Breast epithelium (tissue), 4 donors: ENCODE data around the gene WDR54. TPM values are rescaled to one million over a fixed set of nuclear protein-coding genes. Genes with fewer than 3 reads are reported as not detected.
A peak's percentile ranks its signal among the peaks of the same experiment; 100 is the strongest.

Source experiments
- DNase-seq, 2 donors: peaks; one replicate each; pipeline ENCODE4 v3.0.0-alpha.2; 2019; ENCODE audit warnings: low spot score in 2 of 2
- H3K27ac ChIP-seq, 2 donors: fragments of 200-600 bp; sonication (generic) in 1 of 2; one replicate each; pipeline ENCODE4 v1.5.1; 2016 to 2019; ENCODE audit warnings: mild to moderate bottlenecking in 1 of 2
- H3K27me3 ChIP-seq, 2 donors: fragments of 200-600 bp; sonication (generic) in 1 of 2; one replicate each; pipeline versions ENCODE4 v1.5.1 to v1.6.0; 2017 to 2019; ENCODE audit warnings: control low read depth in 1 of 2, mild to moderate bottlenecking in 1 of 2
- H3K36me3 ChIP-seq: fragments of 200-600 bp; one replicate; pipeline ENCODE4 v1.5.1; 2019
- H3K4me1 ChIP-seq, 2 donors: fragments of 200-600 bp; sonication (generic); one replicate each; pipeline ENCODE4 v1.5.1; 2016 to 2019; ENCODE audit warnings: control low read depth in 1 of 2
- H3K4me3 ChIP-seq, 3 donors: fragments of 200-600 bp; sonication (generic); 1 replicate in 2 of 3; 2 replicates in 1 of 3; pipeline ENCODE4 v1.5.1; 2016 to 2019; ENCODE audit warnings: mild to moderate bottlenecking in 3 of 3, moderate library complexity in 2 of 3
- H3K9me3 ChIP-seq, 2 donors: fragments of 200-600 bp; sonication (generic) in 1 of 2; one replicate each; pipeline ENCODE4 v1.5.1; 2016 to 2019; ENCODE audit warnings: control low read depth in 1 of 2
- CTCF ChIP-seq, 3 donors: fragments of 450-650 bp; IDR thresholded peaks; one replicate each; pipeline ENCODE4 v1.5.1; 2016 to 2017; ENCODE audit warnings: antibody characterized with exemption in 3 of 3, mild to moderate bottlenecking in 3 of 3, moderate library complexity in 3 of 3
- POLR2A ChIP-seq: fragments of 450-650 bp; IDR thresholded peaks from one replicate; pipeline ENCODE4 v1.6.1; 2016; ENCODE audit warnings: antibody characterized with exemption, mild to moderate bottlenecking, moderate library complexity
- POLR2AphosphoS5 ChIP-seq, 3 donors: sonication (generic); formaldehyde crosslinking; IDR thresholded peaks; one replicate each; pipeline ENCODE4 v1.6.1; 2017; ENCODE audit warnings: antibody characterized with exemption in 3 of 3
- intact Hi-C: fragments of 100-400 bp; cut with DNase I; formaldehyde crosslinking; loops from one replicate; pipeline ENCODE4 v1.15.1; 2023; ENCODE audit warnings: low total_unique reads
- total RNA-seq, 3 donors: library from RNA; depleted of rRNA; stranded (reverse); fragments of >200 nt; gene quantifications; one replicate each; pipeline ENCODE4 v1.1.0, GENCODE V29; 2016

Gene WDR54
- total RNA-seq, 3 donors from 2014 or later, result 6.7 to 13.1 (median 9.4) TPM

- no peak overlapping the region for H3K4me3 ChIP-seq
- DNase-seq, result no peak
- H3K9me3 ChIP-seq, result no peaks in the 10 kb centered on the region
- peak overlapping the region in 1 of 2 donors; percentile 7 for H3K27ac ChIP-seq
- H3K27me3 ChIP-seq, result no peaks in the 10 kb centered on the region
- H3K4me1 ChIP-seq, result no peaks in the 10 kb centered on the region
- no peaks in the 10 kb centered on the region for H3K36me3 ChIP-seq
- intact Hi-C loops, result no loop called here
- TF ChIP-seq POLR2AphosphoS5 (IDR thresholded peaks at IDR 0.05) (no peak), CTCF (IDR thresholded peaks at IDR 0.05) (no peak), POLR2A (no peak)
Observed at GRCh38 chr2:74423231-74424095, 1.9 kb downstream of the WDR54 start.

- no peaks in the 10 kb centered on the region for H3K36me3 ChIP-seq
- H3K27ac ChIP-seq, result peak overlapping the region in 1 of 2 donors; percentile 7
- DNase-seq, result no peak
- no peaks in the 10 kb centered on the region for H3K4me1 ChIP-seq
- TF ChIP-seq POLR2AphosphoS5 (IDR thresholded peaks at IDR 0.05), result no peak
- no peak for TF ChIP-seq CTCF (IDR thresholded peaks at IDR 0.05)
- TF ChIP-seq POLR2A, result no peak
- intact Hi-C loops, result no loop called here
- H3K27me3 ChIP-seq, result no peaks in the 10 kb centered on the region
- H3K4me3 ChIP-seq, result no peak overlapping the region
- H3K9me3 ChIP-seq, result no peaks in the 10 kb centered on the region
Observed at GRCh38 chr2:74424139-74424992, 2.8 kb downstream of the WDR54 start.

GRCh38 chr2:74424995-74425406 is 3.5 kb downstream of the WDR54 start:
- Histone ChIP-seq H3K27ac (no peak overlapping the region), H3K9me3 (no peaks in the 10 kb centered on the region), H3K4me3 (no peak overlapping the region), H3K27me3 (no peaks in the 10 kb centered on the region), H3K4me1 (no peaks in the 10 kb centered on the region), H3K36me3 (no peaks in the 10 kb centered on the region)
- DNase-seq, result no peak
- TF ChIP-seq CTCF (IDR thresholded peaks at IDR 0.05), result no peak
- no peak for TF ChIP-seq POLR2A
- intact Hi-C loops, result no loop called here

- Histone ChIP-seq H3K27ac (no peak overlapping the region), H3K9me3 (no peaks in the 10 kb centered on the region), H3K4me1 (no peaks in the 10 kb centered on the region), H3K36me3 (no peaks in the 10 kb centered on the region), H3K27me3 (no peaks in the 10 kb centered on the region), H3K4me3 (no peak overlapping the region)
- no peak for TF ChIP-seq POLR2AphosphoS5 (IDR thresholded peaks at IDR 0.05)
- TF ChIP-seq POLR2A, result no peak
- no peak for TF ChIP-seq CTCF (IDR thresholded peaks at IDR 0.05)
- intact Hi-C loops, result no loop called here
- no peak for DNase-seq
Observed at GRCh38 chr2:74425523-74425922, 4.0 kb downstream of the WDR54 start.
